ENCODE data around the gene RPS2.

- no peak for TF ChIP-seq CTCF (IDR thresholded peaks at IDR 0.05)
- no peak for TF ChIP-seq POLR2A (IDR thresholded peaks at IDR 0.05)
Observed at GRCh38 chr16:1992704-1993317, 28.2 kb upstream of the RPS2 start.

Data from body of pancreas (tissue), 4 donors.